H9 (cell line): ENCODE results near the gene PRKCB. TPM values are rescaled to one million over a fixed set of nuclear protein-coding genes. Genes with fewer than 3 reads are reported as not detected.

ENCODE experiments used
- DNase-seq: peaks from one replicate; pipeline ENCODE4 v3.0.0-alpha.2; 2017
- H2AFZ ChIP-seq: one replicate; pipeline ENCODE4 v1.6.1; 2013; ENCODE audit warnings: mild to moderate bottlenecking, low read length, control low read depth, moderate library complexity
- H2AK5ac ChIP-seq: 2 replicates; pipeline ENCODE4 v1.6.1; 2013; ENCODE audit warnings: low read length, control low read depth, mixed read lengths; ENCODE audit not compliant: insufficient read length
- H2BK120ac ChIP-seq: one replicate; pipeline ENCODE4 v1.6.1; 2013; ENCODE audit warnings: low read depth, mild to moderate bottlenecking, low read length, control low read depth, inconsistent platforms; ENCODE audit not compliant: poor library complexity, severe bottlenecking
- H2BK12ac ChIP-seq: 2 replicates; pipeline ENCODE4 v1.6.1; 2013; ENCODE audit warnings: low read length, control low read depth, mixed read lengths, low read depth; ENCODE audit not compliant: insufficient read length
- H2BK15ac ChIP-seq: 2 replicates; pipeline ENCODE4 v1.6.1; 2013; ENCODE audit warnings: low read depth, low read length, control low read depth
- H2BK20ac ChIP-seq: one replicate; pipeline ENCODE4 v1.6.1; 2013; ENCODE audit warnings: low read depth, mild to moderate bottlenecking, low read length, control low read depth, inconsistent platforms; ENCODE audit not compliant: poor library complexity, severe bottlenecking
- H2BK5ac ChIP-seq: 2 replicates; pipeline ENCODE4 v1.6.1; 2013; ENCODE audit warnings: low read length, control low read depth, mixed read lengths; ENCODE audit not compliant: insufficient read length
- H3K14ac ChIP-seq: 2 replicates; pipeline ENCODE4 v1.6.1; 2013; ENCODE audit warnings: low read length, control low read depth; ENCODE audit not compliant: insufficient read depth
- H3K18ac ChIP-seq: 2 replicates; pipeline ENCODE4 v1.6.1; 2013; ENCODE audit warnings: low read depth, mild to moderate bottlenecking, mixed read lengths, low read length, control low read depth; ENCODE audit not compliant: insufficient read length
- H3K23ac ChIP-seq: 2 replicates; pipeline ENCODE4 v1.6.1; 2013; ENCODE audit warnings: low read length, control low read depth, mixed read lengths, low read depth; ENCODE audit not compliant: insufficient read length
- H3K23me2 ChIP-seq: 2 replicates; pipeline ENCODE4 v1.6.1; 2013; ENCODE audit warnings: low read depth, mild to moderate bottlenecking, mixed read lengths, low read length, control low read depth; ENCODE audit not compliant: insufficient read length, poor library complexity, severe bottlenecking
- H3K27ac ChIP-seq: 2 replicates; pipeline ENCODE4 v1.5.1; 2013; ENCODE audit warnings: low read length, control low read depth, mixed read lengths, low read depth; ENCODE audit not compliant: insufficient read length
- H3K27me3 ChIP-seq: 2 replicates; pipeline ENCODE4 v1.6.1; 2013; ENCODE audit warnings: low read length, control low read depth, inconsistent platforms; ENCODE audit not compliant: insufficient read depth
- H3K4ac ChIP-seq: 2 replicates; pipeline ENCODE4 v1.6.1; 2013; ENCODE audit warnings: low read depth, mild to moderate bottlenecking, control low read depth, inconsistent platforms, low read length, moderate library complexity
- H3K4me1 ChIP-seq: 2 replicates; pipeline ENCODE4 v1.6.1; 2013; ENCODE audit warnings: low read length, control low read depth, inconsistent platforms; ENCODE audit not compliant: insufficient read depth
- H3K4me2 ChIP-seq: 2 replicates; pipeline ENCODE4 v1.6.1; 2013; ENCODE audit warnings: low read length, control low read depth, mixed read lengths; ENCODE audit not compliant: insufficient read length, insufficient read depth
- H3K56ac ChIP-seq: 2 replicates; pipeline ENCODE4 v1.6.1; 2013; ENCODE audit warnings: low read depth, mild to moderate bottlenecking, mixed read lengths, low read length, control low read depth; ENCODE audit not compliant: insufficient read length
- H3K79me1 ChIP-seq: 2 replicates; pipeline ENCODE4 v1.6.1; 2013; ENCODE audit warnings: low read depth, mild to moderate bottlenecking, moderate library complexity, low read length, control low read depth, inconsistent platforms; ENCODE audit not compliant: insufficient read depth, poor library complexity, severe bottlenecking
- H3K79me2 ChIP-seq: 2 replicates; pipeline ENCODE4 v1.6.1; 2013; ENCODE audit warnings: low read length, control low read depth, inconsistent platforms; ENCODE audit not compliant: insufficient read depth
- H3K9ac ChIP-seq: 2 replicates; pipeline ENCODE4 v1.6.1; 2013; ENCODE audit warnings: low read length, control low read depth, mixed read lengths; ENCODE audit not compliant: insufficient read length; ENCODE audit errors: extremely low read depth
- H3K9me3 ChIP-seq: one replicate; pipeline ENCODE4 v1.6.1; 2013; ENCODE audit warnings: low read depth, low read length, inconsistent platforms; ENCODE audit not compliant: control insufficient read depth
- H3T11ph ChIP-seq: one replicate; pipeline ENCODE4 v1.6.1; 2013; ENCODE audit warnings: mild to moderate bottlenecking, low read length, control low read depth, inconsistent platforms
- H4K20me1 ChIP-seq: one replicate; pipeline ENCODE4 v1.6.1; 2013; ENCODE audit not compliant: control insufficient read depth, insufficient read length, insufficient read depth
- H4K5ac ChIP-seq: 2 replicates; pipeline ENCODE4 v1.6.1; 2013; ENCODE audit warnings: low read depth, mild to moderate bottlenecking, mixed read lengths, low read length, control low read depth; ENCODE audit not compliant: insufficient read length
- H4K8ac ChIP-seq: replicated peaks from 2 replicates; pipeline ENCODE4 v1.6.1; 2013; ENCODE audit warnings: low read length, control low read depth, mixed read lengths, low read depth; ENCODE audit not compliant: insufficient read length
- H4K91ac ChIP-seq: 2 replicates; pipeline ENCODE4 v1.6.1; 2013; ENCODE audit warnings: low read depth, mild to moderate bottlenecking, moderate library complexity, mixed read lengths, low read length, control low read depth; ENCODE audit not compliant: insufficient read length
- H3K27ac Mint-ChIP-seq, 3 experiments: 2 replicates in 2 of 3; 3 replicates in 1 of 3; pipeline ENCODE4 v1.8.0; 2020 to 2021; ENCODE audit warnings: mixed read lengths in 3 of 3, mild to moderate bottlenecking in 1 of 3, moderate library complexity in 1 of 3
- H3K27me3 Mint-ChIP-seq: 2 replicates; pipeline ENCODE4 v1.8.0; 2021; ENCODE audit warnings: low read depth, mild to moderate bottlenecking, moderate library complexity, mixed read lengths
- H3K36me3 Mint-ChIP-seq, 3 experiments: 2 replicates in 2 of 3; 3 replicates in 1 of 3; pipeline ENCODE4 v1.8.0; 2020 to 2021; ENCODE audit warnings: low read depth in 3 of 3, mixed read lengths in 3 of 3; ENCODE audit not compliant: insufficient read depth in 1 of 3
- H3K4me1 Mint-ChIP-seq, 2 experiments: 2 replicates each; pipeline ENCODE4 v1.8.0; 2020; ENCODE audit warnings: mixed read lengths in 2 of 2
- H3K4me3 Mint-ChIP-seq, 2 experiments: 2 replicates in 1 of 2; 3 replicates in 1 of 2; pipeline ENCODE4 v1.8.0; 2020 to 2021; ENCODE audit warnings: mild to moderate bottlenecking in 2 of 2, mixed read lengths in 2 of 2, moderate library complexity in 1 of 2
- H3K9me3 Mint-ChIP-seq, 2 experiments: 2 replicates in 1 of 2; 3 replicates in 1 of 2; pipeline ENCODE4 v1.8.0; 2020; ENCODE audit warnings: mild to moderate bottlenecking in 2 of 2, mixed read lengths in 2 of 2, moderate library complexity in 1 of 2
- CTCF ChIP-seq: fragments of 200-600 bp; sonication (generic); conservative IDR thresholded peaks from 3 replicates; pipeline ENCODE4 v1.8.0; 2021; ENCODE audit warnings: antibody characterized with exemption, mild to moderate bottlenecking
- WGBS: extraction: QIAGEN DNeasy Blood & Tissue Kit; methylation state at CpG from one replicate; pipeline ENCODE4 v1.1.7; 2013; ENCODE audit warnings: missing lambda C conversion rate, low lambda C conversion rate, mixed read lengths; ENCODE audit not compliant: insufficient read length; ENCODE audit errors: extremely low coverage; 5-methylcytosine and 5-hydroxymethylcytosine counted together
- total RNA-seq: library from RNA; stranded (reverse); gene quantifications from 2 replicates; pipeline ENCODE4 v1.2.1, GENCODE V29; 2021

PRKCB gene
- total RNA-seq, 1 experiment from 2014 or later: 7.0 TPM

- no peak overlapping the region for H2BK12ac ChIP-seq
- H3K79me1 ChIP-seq: no peaks in the 10 kb centered on the region
- H3K79me2 ChIP-seq: no peaks in the 10 kb centered on the region
- no peak overlapping the region for H3K56ac ChIP-seq
- H4K20me1 ChIP-seq: no peaks in the 10 kb centered on the region
- no peak overlapping the region for H3K14ac ChIP-seq
- no peak overlapping the region for H2AFZ ChIP-seq
- H4K91ac ChIP-seq: no peak overlapping the region
- no peak overlapping the region for H2BK5ac ChIP-seq
- no peak overlapping the region for H3K9ac ChIP-seq
- no peak overlapping the region for H4K5ac ChIP-seq
- H3K4ac ChIP-seq: no peak overlapping the region
- H3K27me3 ChIP-seq: peaks cover 4% of the 10 kb centered on the region; the same call in 1 of the 2 replicates
- peaks cover 4% of the 10 kb centered on the region in 2 experiments; a peak in 1 of 4 replicates for H3K4me1 Mint-ChIP-seq
- H4K8ac ChIP-seq: no peak overlapping the region
- no peak overlapping the region for H2BK20ac ChIP-seq
- no peak for DNase-seq
- H3K36me3 Mint-ChIP-seq: no peaks in the 10 kb centered on the region; a peak in 2 of 7 replicates
- no peak overlapping the region for H3K23ac ChIP-seq
- no peak overlapping the region for H2BK120ac ChIP-seq
- H3K23me2 ChIP-seq: no peaks in the 10 kb centered on the region
- no peak for TF ChIP-seq CTCF
- no peak overlapping the region for H3K18ac ChIP-seq
- no peak overlapping the region for H3K4me3 Mint-ChIP-seq
- no peak overlapping the region for H3K27ac ChIP-seq
- H3K9me3 ChIP-seq: no peaks in the 10 kb centered on the region
- H3K27me3 Mint-ChIP-seq: peaks cover 55% of the 10 kb centered on the region
- WGBS: no CpG with 5 or more reads among the region's 2 CpGs
- H3K27ac Mint-ChIP-seq: no peak overlapping the region
- H3K4me1 ChIP-seq: no peaks in the 10 kb centered on the region
- peaks cover 15 to 16% of the 10 kb centered on the region in 2 experiments; a peak in 4 of 5 replicates for H3K9me3 Mint-ChIP-seq
- no peak overlapping the region for H3T11ph ChIP-seq
- H3K4me2 ChIP-seq: no peak overlapping the region
- H2AK5ac ChIP-seq: no peak overlapping the region
- H2BK15ac ChIP-seq: no peak overlapping the region
These were observed 6.3 kb upstream of the PRKCB start for GRCh38 chr16:23829454-23829853.
